GM23338 (cell line): ENCODE measurements around the gene CAT. TPM values are rescaled to one million over a fixed set of nuclear protein-coding genes. Genes with fewer than 3 reads are reported as not detected.

ENCODE experiments used
- ATAC-seq: fragments of 200-7000 bp; cut with Tn5 transposase; 3 replicates; pipeline ENCODE4 v1.9.1; 2020
- DNase-seq: peaks from one replicate; pipeline ENCODE4 v3.0.0-alpha.2; 2015; ENCODE audit warnings: low spot score
- H2AFZ ChIP-seq: fragments of 200-600 bp; sonication (generic); 2 replicates; pipeline ENCODE4 v1.8.0; 2016; ENCODE audit warnings: antibody characterized with exemption, mild to moderate bottlenecking, moderate library complexity
- H3F3A ChIP-seq: fragments of 200-600 bp; sonication (generic); replicated peaks from 2 replicates; pipeline ENCODE4 v1.8.0; 2017; ENCODE audit warnings: antibody characterized with exemption, mixed run types, low read depth
- H3K27ac ChIP-seq: fragments of 200-600 bp; sonication (generic); 2 replicates; pipeline ENCODE4 v1.6.1; 2016; ENCODE audit warnings: low read depth
- H3K27me3 ChIP-seq: fragments of 200-600 bp; sonication (generic); 2 replicates; pipeline ENCODE4 v1.8.0; 2016; ENCODE audit warnings: mild to moderate bottlenecking, mixed run types, moderate library complexity; ENCODE audit not compliant: insufficient read depth
- H3K36me3 ChIP-seq: fragments of 200-600 bp; sonication (generic); 2 replicates; pipeline ENCODE4 v1.8.0; 2016; ENCODE audit warnings: mild to moderate bottlenecking; ENCODE audit not compliant: insufficient read depth
- H3K4me1 ChIP-seq: fragments of 200-600 bp; sonication (generic); 2 replicates; pipeline ENCODE4 v1.8.0; 2016; ENCODE audit warnings: mild to moderate bottlenecking, moderate library complexity; ENCODE audit not compliant: insufficient read depth
- H3K4me2 ChIP-seq: fragments of 200-600 bp; sonication (generic); 2 replicates; pipeline ENCODE4 v1.7.1; 2017; ENCODE audit warnings: mixed run types
- H3K4me3 ChIP-seq: fragments of 200-600 bp; sonication (generic); 2 replicates; pipeline ENCODE4 v1.6.1; 2016; ENCODE audit warnings: mixed run types
- H3K79me2 ChIP-seq: fragments of 200-600 bp; sonication (generic); replicated peaks from 2 replicates; pipeline ENCODE4 v1.8.0; 2017; ENCODE audit warnings: mild to moderate bottlenecking; ENCODE audit not compliant: insufficient read depth
- H3K9me2 ChIP-seq: fragments of 200-600 bp; sonication (generic); 2 replicates; pipeline ENCODE4 v1.8.0; 2017; ENCODE audit not compliant: insufficient read depth
- H4K20me1 ChIP-seq: fragments of 200-600 bp; sonication (generic); replicated peaks from 2 replicates; pipeline ENCODE4 v1.8.0; 2017; ENCODE audit warnings: mild to moderate bottlenecking; ENCODE audit not compliant: insufficient read depth
- H3K27ac Mint-ChIP-seq: 2 replicates; pipeline ENCODE4 v1.8.0; 2020; ENCODE audit warnings: inconsistent platforms, mild to moderate bottlenecking, moderate library complexity, mixed read lengths
- H3K27me3 Mint-ChIP-seq: 3 replicates; pipeline ENCODE4 v1.8.0; 2022; ENCODE audit warnings: low read depth, mild to moderate bottlenecking, moderate library complexity, mixed read lengths, inconsistent platforms; ENCODE audit not compliant: insufficient read depth, poor library complexity
- H3K36me3 Mint-ChIP-seq: 3 replicates; pipeline ENCODE4 v1.8.0; 2021; ENCODE audit warnings: low read depth, mild to moderate bottlenecking, inconsistent platforms, moderate library complexity, mixed read lengths
- H3K4me1 Mint-ChIP-seq: 3 replicates; pipeline ENCODE4 v1.8.0; 2020; ENCODE audit warnings: mild to moderate bottlenecking, inconsistent platforms, mixed read lengths
- H3K4me3 Mint-ChIP-seq: 3 replicates; pipeline ENCODE4 v1.8.0; 2021; ENCODE audit warnings: moderate library complexity, mild to moderate bottlenecking, inconsistent platforms, mixed read lengths
- H3K9me3 Mint-ChIP-seq: 3 replicates; pipeline ENCODE4 v1.8.0; 2020; ENCODE audit warnings: moderate library complexity, mild to moderate bottlenecking, inconsistent platforms, mixed read lengths
- EZH2 ChIP-seq: fragments of 200-600 bp; sonication (generic); IDR thresholded peaks from one replicate; pipeline ENCODE4 v1.8.0; 2017; ENCODE audit warnings: antibody characterized with exemption, mild to moderate bottlenecking, low read depth; ENCODE audit not compliant: unreplicated experiment
- NANOG ChIP-seq: IDR thresholded peaks from 2 replicates; pipeline ENCODE4 v1.6.1; 2016; ENCODE audit warnings: antibody characterized with exemption, borderline replicate concordance
- POLR2AphosphoS5 ChIP-seq: IDR thresholded peaks from 2 replicates; pipeline ENCODE4 v1.6.1; 2016; ENCODE audit warnings: antibody characterized with exemption, low read depth
- ZNF114 ChIP-seq: fragments of 250-450 bp; sonication (Bioruptor Pico); IDR thresholded peaks from 2 replicates; pipeline ENCODE4 v1.5.0; 2020; ENCODE audit warnings: mild to moderate bottlenecking, moderate library complexity
- ZNF331 ChIP-seq: fragments of 250-450 bp; sonication (Bioruptor Pico); IDR thresholded peaks from 2 replicates; pipeline ENCODE4 v1.5.0; 2020; ENCODE audit warnings: low read depth, mild to moderate bottlenecking, moderate library complexity
- polyA plus RNA-seq: library from polyadenylated mRNA; unstranded; fragments of >200 nt; fragmentation: Nextera tagmentation; extraction: Ambion mirVana; gene quantifications from 2 replicates; pipeline ENCODE4 v1.2.1, GENCODE V29; 2016
- total RNA-seq: library from RNA; depleted of rRNA; stranded (reverse); fragments of >200 nt; shearing (Covaris generic); gene quantifications from 2 replicates; pipeline ENCODE4 v1.2.3, GENCODE V29; 2014
- TF ChIP-seq, protein P1 (sequence below): IDR thresholded peaks from 2 replicates; pipeline ENCODE4 v1.6.1; 2016; ENCODE audit warnings: antibody characterized with exemption
- TF ChIP-seq, protein P2 (sequence below): fragments of 250-450 bp; sonication (Bioruptor Pico); IDR thresholded peaks from 2 replicates; pipeline ENCODE4 v1.5.0; 2020; ENCODE audit warnings: mild to moderate bottlenecking, moderate library complexity
- TF ChIP-seq, protein P3 (sequence below), 2 experiments: fragments of 200-600 bp in 1 of 2; sonication (generic) in 1 of 2; conservative IDR thresholded peaks; 2 replicates each; pipeline versions ENCODE4 v1.5.1 to v1.6.1; 2016 to 2017; ENCODE audit warnings: antibody characterized with exemption in 2 of 2, low read depth in 2 of 2, mild to moderate bottlenecking in 2 of 2, moderate library complexity in 1 of 2

CAT gene
- total and polyA plus RNA-seq, 2 experiments from 2014 or later = 15.9 to 24.0 TPM

DNA sequence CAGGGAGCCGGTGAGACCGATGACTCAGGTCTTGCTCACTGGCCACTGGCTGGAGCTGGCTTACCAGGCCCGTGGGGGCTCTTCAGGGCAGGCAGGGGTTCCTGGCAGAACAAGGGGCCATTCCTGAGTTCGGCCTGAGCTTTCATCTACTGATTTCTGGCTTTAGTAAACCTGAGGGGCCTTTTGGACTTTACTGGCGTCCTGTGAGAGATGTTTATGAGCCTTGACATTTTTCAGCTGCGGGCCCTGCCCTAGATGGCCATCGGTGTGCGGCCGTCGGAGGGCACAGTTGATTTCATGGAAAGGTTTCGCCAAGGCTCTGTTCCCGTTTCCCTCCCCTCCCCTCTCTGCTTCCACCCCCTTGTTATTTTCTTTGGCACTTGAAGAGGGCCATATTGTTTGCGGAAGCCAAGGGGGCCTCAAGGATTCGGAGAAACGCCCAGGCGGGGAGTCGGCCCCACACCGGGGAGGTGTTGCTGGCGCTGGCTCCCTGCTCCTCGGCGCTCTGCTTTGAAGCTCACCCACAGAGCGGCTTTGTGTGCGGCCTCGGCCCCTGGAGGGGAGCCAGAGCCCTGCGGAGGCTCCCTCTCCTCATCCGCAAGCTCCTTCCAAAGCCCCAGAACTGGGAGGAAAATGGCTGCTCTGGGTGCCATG lies 57.1 kb downstream of the CAT start:
- no peaks in the 10 kb centered on the region; the same call in 2 of the 3 replicates for H3K4me1 Mint-ChIP-seq
- no peak overlapping the region for H3K27ac ChIP-seq
- no peak overlapping the region for H3K4me3 Mint-ChIP-seq
- H3K4me3 ChIP-seq = no peak overlapping the region
- H3K4me2 ChIP-seq = no peak overlapping the region
- H3K9me2 ChIP-seq = no peaks in the 10 kb centered on the region
- no peak for DNase-seq
- TF ChIP-seq, protein P1, sequence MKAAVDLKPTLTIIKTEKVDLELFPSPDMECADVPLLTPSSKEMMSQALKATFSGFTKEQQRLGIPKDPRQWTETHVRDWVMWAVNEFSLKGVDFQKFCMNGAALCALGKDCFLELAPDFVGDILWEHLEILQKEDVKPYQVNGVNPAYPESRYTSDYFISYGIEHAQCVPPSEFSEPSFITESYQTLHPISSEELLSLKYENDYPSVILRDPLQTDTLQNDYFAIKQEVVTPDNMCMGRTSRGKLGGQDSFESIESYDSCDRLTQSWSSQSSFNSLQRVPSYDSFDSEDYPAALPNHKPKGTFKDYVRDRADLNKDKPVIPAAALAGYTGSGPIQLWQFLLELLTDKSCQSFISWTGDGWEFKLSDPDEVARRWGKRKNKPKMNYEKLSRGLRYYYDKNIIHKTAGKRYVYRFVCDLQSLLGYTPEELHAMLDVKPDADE = no peak
- TF ChIP-seq NANOG (no peak), EZH2 (no peak), ZNF114 (CRISPR knock-in tag) (no peak), ZNF331 (CRISPR knock-in tag) (no peak), POLR2AphosphoS5 (no peak)
- TF ChIP-seq, protein P2, sequence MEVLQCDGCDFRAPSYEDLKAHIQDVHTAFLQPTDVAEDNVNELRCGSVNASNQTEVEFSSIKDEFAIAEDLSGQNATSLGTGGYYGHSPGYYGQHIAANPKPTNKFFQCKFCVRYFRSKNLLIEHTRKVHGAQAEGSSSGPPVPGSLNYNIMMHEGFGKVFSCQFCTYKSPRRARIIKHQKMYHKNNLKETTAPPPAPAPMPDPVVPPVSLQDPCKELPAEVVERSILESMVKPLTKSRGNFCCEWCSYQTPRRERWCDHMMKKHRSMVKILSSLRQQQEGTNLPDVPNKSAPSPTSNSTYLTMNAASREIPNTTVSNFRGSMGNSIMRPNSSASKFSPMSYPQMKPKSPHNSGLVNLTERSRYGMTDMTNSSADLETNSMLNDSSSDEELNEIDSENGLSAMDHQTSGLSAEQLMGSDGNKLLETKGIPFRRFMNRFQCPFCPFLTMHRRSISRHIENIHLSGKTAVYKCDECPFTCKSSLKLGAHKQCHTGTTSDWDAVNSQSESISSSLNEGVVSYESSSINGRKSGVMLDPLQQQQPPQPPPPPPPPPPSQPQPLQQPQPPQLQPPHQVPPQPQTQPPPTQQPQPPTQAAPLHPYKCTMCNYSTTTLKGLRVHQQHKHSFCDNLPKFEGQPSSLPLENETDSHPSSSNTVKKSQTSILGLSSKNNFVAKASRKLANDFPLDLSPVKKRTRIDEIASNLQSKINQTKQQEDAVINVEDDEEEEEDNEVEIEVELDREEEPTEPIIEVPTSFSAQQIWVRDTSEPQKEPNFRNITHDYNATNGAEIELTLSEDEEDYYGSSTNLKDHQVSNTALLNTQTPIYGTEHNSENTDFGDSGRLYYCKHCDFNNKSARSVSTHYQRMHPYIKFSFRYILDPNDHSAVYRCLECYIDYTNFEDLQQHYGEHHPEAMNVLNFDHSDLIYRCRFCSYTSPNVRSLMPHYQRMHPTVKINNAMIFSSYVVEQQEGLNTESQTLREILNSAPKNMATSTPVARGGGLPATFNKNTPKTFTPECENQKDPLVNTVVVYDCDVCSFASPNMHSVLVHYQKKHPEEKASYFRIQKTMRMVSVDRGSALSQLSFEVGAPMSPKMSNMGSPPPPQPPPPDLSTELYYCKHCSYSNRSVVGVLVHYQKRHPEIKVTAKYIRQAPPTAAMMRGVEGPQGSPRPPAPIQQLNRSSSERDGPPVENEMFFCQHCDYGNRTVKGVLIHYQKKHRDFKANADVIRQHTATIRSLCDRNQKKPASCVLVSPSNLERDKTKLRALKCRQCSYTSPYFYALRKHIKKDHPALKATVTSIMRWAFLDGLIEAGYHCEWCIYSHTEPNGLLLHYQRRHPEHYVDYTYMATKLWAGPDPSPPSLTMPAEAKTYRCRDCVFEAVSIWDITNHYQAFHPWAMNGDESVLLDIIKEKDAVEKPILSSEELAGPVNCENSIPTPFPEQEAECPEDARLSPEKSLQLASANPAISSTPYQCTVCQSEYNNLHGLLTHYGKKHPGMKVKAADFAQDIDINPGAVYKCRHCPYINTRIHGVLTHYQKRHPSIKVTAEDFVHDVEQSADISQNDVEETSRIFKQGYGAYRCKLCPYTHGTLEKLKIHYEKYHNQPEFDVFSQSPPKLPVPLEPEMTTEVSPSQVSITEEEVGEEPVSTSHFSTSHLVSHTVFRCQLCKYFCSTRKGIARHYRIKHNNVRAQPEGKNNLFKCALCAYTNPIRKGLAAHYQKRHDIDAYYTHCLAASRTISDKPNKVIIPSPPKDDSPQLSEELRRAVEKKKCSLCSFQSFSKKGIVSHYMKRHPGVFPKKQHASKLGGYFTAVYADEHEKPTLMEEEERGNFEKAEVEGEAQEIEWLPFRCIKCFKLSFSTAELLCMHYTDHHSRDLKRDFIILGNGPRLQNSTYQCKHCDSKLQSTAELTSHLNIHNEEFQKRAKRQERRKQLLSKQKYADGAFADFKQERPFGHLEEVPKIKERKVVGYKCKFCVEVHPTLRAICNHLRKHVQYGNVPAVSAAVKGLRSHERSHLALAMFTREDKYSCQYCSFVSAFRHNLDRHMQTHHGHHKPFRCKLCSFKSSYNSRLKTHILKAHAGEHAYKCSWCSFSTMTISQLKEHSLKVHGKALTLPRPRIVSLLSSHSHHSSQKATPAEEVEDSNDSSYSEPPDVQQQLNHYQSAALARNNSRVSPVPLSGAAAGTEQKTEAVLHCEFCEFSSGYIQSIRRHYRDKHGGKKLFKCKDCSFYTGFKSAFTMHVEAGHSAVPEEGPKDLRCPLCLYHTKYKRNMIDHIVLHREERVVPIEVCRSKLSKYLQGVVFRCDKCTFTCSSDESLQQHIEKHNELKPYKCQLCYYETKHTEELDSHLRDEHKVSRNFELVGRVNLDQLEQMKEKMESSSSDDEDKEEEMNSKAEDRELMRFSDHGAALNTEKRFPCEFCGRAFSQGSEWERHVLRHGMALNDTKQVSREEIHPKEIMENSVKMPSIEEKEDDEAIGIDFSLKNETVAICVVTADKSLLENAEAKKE (CRISPR knock-in tag) = no peak
- TF ChIP-seq, protein P3, sequence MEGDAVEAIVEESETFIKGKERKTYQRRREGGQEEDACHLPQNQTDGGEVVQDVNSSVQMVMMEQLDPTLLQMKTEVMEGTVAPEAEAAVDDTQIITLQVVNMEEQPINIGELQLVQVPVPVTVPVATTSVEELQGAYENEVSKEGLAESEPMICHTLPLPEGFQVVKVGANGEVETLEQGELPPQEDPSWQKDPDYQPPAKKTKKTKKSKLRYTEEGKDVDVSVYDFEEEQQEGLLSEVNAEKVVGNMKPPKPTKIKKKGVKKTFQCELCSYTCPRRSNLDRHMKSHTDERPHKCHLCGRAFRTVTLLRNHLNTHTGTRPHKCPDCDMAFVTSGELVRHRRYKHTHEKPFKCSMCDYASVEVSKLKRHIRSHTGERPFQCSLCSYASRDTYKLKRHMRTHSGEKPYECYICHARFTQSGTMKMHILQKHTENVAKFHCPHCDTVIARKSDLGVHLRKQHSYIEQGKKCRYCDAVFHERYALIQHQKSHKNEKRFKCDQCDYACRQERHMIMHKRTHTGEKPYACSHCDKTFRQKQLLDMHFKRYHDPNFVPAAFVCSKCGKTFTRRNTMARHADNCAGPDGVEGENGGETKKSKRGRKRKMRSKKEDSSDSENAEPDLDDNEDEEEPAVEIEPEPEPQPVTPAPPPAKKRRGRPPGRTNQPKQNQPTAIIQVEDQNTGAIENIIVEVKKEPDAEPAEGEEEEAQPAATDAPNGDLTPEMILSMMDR (conservative IDR thresholded peaks at IDR 0.05; ENCODE audit: low read depth in 2 of 2) = no peak
- no peaks in the 10 kb centered on the region for H3K36me3 ChIP-seq
- no peaks in the 10 kb centered on the region for H3F3A ChIP-seq
- peak overlapping the region; percentile 86 for H2AFZ ChIP-seq
- H3K79me2 ChIP-seq = no peaks in the 10 kb centered on the region
- no peak overlapping the region for H3K27ac Mint-ChIP-seq
- H3K27me3 Mint-ChIP-seq = peaks cover 6% of the 10 kb centered on the region
- no peaks in the 10 kb centered on the region for H3K4me1 ChIP-seq
- H3K27me3 ChIP-seq = no peaks in the 10 kb centered on the region
- no peaks in the 10 kb centered on the region for H3K36me3 Mint-ChIP-seq
- ATAC-seq = peak; percentile 56
- H3K9me3 Mint-ChIP-seq = no peaks in the 10 kb centered on the region
- H4K20me1 ChIP-seq = no peaks in the 10 kb centered on the region
